Dermis blood vessel endothelial cell (primary cell): Measurements from ENCODE around the gene PRPH. TPM values are rescaled to one million over a fixed set of nuclear protein-coding genes. Genes with fewer than 3 reads are reported as not detected.

Experiments
- DNase-seq: peaks from one replicate; pipeline ENCODE4 v3.0.0; 2010
- total RNA-seq: library from RNA; depleted of rRNA; stranded (reverse); fragments of >200 nt; gene quantifications from 2 replicates; pipeline ENCODE4 v1.2.3, GENCODE V29; 2014

PRPH gene
- total RNA-seq, 1 donor from 2014 or later = not detected

GRCh38 chr12:49347311-49348193 is 52.6 kb downstream of the PRPH start:
- DNase-seq = peak; percentile 76

Other genes with a start within 250 kb of the PRPH start
- gene KMT2D, start 234.4 kb upstream of the PRPH start, total RNA-seq = 41.2 and 99.0 TPM in 2 replicates
- 1.2 and 2.0 TPM in 2 replicates for gene RHEBL1, start 225.2 kb upstream of the PRPH start, total RNA-seq
- gene DHH, start 200.3 kb upstream of the PRPH start, total RNA-seq = 1.2 and 3.7 TPM in 2 replicates
- gene LMBR1L, start 184.3 kb upstream of the PRPH start, total RNA-seq = 101 and 122 TPM in 2 replicates
- gene TUBA1B, start 163.8 kb upstream of the PRPH start, total RNA-seq = 1,075 and 1,939 TPM in 2 replicates
- 642 and 821 TPM in 2 replicates for gene TUBA1A, start 106.1 kb upstream of the PRPH start, total RNA-seq
- 221 and 355 TPM in 2 replicates for gene TUBA1C, start 30.1 kb upstream of the PRPH start, total RNA-seq
- 4.3 and 14.6 TPM in 2 replicates for gene TROAP, start 28.1 kb downstream of the PRPH start, total RNA-seq
- under 0.01 TPM in 1 of 2 replicates, not detected in the other for gene C1QL4, start 42.0 kb downstream of the PRPH start, total RNA-seq
- 0.85 and 1.1 TPM in 2 replicates for gene DNAJC22, start 51.7 kb downstream of the PRPH start, total RNA-seq
- 23.0 and 30.2 TPM in 2 replicates for gene SPATS2, start 72.3 kb downstream of the PRPH start, total RNA-seq
- 0.09 TPM in 1 of 2 replicates, not detected in the other for gene KCNH3, start 243.9 kb downstream of the PRPH start, total RNA-seq